SW480 (cell line): ENCODE data around the gene RAB28.
"Not testable (repeated sequence)": the region's sequence is repeated elsewhere in the genome, so short reads cannot be mapped to it uniquely, and the experiment has no call there.

ENCODE experiments used
- DNase-seq: peaks from one replicate; pipeline ENCODE4 v3.0.0-alpha.2; 2016; ENCODE audit warnings: low spot score

Gene RAB28

GRCh38 chr4:13449590-13449989 is 34.5 kb downstream of the RAB28 start:
- DNase-seq = no peak

DNA sequence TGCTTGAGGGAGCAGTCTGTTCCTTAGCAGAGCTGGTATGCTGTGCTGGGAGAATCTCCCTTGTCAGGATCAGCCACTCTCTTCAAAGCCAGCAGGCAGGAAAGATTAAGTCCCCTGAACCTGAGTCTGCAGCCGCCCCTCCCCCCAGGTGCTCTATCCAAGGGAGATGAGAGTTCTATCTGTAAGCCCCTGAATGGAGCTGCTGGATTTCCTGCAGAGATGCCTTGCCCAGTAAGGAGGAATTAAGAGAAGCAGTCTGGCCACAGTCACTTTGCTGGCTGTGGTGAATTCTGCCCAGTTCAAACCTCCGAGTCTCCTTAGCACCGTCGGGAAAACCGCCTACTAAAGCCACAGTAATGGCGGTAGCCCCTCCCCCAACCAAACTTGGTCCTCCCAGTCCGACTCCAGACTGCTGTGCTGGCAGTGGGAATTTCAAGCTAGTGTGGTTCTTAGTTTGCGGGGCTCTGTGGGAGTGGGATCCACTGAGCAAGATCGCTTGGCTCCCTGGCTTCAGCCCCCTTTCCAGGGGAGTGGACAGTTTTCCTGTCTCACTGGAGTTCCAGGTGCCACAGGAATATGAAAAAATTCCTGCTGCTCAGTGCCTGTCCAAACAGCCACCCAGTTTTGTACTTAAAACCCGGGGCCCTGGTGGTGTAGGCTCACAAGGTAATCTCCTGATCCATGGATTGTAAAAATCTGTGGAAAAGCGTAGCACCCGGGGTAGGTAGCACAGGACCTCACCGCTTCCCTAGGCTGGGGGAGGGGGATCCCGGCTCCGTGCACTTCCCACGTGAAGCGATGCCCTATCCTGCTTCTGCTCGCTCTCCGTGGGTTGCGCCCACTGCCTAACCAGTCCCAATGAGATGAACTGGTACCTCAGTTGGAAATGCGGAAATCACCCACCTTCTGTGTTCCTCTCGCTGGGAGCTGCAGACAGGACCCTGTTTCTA is 38.0 kb downstream of the RAB28 start:
- no peak for DNase-seq

- DNase-seq = no peak
Measured at GRCh38 chr4:13441506-13441905, 42.6 kb downstream of the RAB28 start.

DNA sequence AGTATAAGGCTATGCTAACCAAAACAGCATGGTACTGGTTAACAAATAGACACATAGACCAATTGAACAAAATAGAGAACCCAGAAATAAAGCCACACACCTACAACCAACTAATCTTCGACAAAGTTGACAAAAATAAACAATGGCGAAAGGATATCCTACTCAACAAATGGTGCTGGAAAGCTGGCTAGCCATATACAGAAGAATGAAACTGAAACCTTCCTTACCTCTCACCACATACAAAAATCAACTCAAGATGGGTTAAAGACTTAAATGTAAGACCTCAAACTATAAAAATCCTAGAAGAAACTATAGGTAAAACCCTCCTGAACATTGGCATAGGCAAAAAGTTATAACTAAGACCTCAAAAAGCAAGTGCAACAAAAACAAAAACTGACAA is 47.2 kb downstream of the RAB28 start:
- DNase-seq = no peak

- no peak for DNase-seq
Measured at GRCh38 chr4:13432453-13432852, 51.7 kb downstream of the RAB28 start.

DNA sequence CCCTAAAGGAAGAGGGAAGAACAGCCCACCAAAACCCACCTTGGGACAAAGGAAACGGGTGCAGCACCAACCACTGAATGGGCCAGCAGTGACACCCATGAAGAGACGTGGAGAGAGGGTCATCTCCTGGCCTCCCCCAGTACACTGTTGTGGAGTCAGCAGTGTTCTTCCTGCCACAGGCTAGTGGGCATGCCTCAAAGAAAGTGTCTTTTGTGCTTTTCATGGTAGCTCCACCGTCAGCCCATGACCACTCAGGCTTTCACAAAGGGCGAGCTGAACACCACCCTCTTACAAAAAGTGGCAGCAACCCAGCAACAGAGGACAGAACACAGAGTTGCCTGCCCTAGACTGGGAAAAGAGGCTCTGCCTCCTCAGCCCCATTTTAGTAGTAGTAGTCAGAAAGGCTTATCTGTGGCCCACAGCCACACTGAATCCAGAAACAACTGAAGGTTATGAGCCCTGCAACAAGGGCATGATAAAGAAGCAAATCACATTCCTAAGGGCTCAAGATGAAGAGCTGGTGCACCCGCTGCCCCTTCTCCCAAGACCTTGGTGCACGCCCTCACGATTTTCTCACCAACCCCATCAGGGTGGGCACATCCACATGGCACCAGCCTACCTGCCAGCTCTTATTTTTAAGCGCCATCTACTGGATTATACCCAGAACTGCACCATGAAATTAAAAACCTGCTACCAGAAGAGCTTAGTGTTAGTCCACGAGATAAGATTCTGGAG is 53.1 kb downstream of the RAB28 start:
- no peak for DNase-seq

DNA sequence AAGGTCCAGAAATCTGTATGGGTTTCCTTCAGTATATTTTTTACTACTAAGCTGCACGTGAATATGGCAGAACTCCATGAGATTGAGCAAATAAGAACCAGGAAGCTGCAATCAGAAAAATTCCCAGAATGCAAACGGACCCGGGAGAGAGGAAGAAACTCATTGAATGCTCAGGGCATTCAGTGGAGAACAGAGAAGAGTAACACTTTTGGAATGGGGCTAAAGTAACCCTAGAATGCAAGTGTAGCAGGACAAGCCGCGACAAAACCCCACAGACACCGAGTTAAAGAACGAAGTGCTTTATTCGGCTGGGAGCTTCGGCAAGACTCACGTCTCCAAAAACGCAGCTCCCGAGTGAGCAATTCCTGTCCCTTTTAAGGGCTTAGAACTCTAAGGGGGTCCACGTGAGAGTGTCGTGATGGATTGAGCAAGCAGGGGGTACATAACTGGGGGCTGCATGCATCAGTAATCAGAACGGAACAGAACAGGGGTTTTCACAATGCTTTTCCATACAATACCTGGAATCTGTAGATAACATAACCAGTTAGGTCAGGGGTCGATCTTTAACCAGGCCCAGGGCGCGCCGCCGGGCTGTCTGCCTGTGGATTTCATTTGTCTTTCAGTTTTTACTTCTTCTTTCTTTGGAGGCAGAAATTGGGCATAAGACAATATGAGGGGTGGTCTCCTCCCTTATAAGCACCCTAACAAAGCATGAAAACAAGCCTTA is 56.4 kb downstream of the RAB28 start:
- DNase-seq = no peak

DNA sequence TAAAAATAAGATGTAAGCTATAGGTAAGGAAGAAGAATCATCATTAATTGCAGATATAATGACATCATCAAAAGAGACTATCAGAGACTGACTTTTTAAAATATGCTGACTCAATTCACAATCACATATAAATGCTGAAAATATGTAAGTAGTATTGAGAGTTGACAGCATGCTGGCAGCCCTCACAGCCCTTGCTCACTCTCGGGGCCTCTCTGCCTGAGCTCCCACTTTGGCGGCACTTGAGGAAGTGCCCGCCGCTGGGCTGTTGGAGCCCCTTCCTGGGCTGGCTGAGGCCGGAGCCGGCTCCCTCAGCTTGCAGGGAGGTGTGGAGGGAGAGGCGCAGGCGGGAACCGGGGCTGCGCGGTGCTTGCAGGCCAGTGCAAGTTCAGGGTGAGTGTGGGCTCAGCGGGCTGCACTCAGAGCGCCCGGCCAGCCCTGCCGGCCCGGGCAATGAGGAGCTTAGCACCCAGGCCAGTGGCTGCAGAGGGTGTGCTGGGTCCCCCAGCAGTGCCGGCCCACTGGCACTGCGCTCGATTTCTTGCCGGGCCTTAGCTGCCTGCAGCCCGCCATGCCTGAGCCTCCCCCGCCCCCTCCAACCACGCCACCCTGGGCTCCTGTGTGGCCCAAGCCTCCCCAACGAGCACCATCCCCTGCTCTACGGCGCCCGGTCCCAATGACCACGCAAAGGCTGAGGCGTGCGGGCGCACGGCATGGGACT is 68.9 kb downstream of the RAB28 start:
- DNase-seq = no peak

DNA sequence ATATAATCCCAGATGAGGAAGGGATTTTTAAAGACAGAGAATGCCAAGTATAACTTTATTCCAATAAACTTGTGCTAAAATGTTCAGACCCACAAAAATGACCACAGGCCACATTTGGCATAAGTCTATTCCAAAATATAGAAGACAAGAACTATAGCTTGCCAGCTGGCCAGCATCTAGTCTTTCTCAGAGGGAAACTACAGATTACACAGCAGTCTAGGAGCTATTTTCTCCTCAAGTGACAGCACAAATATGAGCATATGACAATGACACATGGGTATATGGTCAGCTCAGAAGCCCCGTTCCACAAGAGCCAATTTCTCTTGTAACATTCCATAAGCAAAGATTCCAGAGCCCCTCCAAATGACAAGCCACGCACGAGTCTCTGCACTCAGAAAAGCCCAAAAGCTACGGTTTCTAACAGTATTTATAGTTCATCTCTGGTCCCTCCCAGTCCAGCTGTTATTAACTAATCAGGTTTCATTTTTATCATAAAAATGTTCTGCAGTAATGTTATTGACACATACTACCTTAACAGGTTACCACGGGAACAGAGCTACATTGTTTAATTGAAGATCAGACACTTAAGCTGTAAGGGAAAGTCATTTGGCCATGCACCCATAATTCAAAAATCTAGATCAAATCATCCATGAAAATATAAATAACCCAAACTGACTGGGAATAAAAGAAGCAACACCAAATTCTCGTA is 70.3 kb downstream of the RAB28 start:
- DNase-seq = no peak

DNA sequence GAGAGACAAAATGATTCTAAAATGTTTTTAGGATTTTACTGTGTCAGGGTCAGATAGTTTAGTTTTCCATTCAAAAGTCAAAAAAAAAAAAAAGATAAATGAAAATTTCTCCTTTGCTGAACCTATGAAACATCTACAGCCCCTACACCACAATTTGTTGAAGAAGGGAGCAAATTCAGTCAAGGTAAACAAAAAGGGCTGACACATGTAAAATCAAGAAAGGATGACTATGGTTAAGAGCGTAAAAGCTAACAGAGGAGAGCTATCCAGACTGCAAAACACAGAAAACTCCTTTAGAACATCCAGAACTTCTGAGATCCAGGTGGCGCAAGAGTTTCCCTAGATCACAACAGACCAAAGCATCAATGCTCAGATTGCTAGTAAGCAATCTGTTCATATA is 72.2 kb downstream of the RAB28 start:
- DNase-seq = no peak

- no peak for DNase-seq
Measured at GRCh38 chr4:13409324-13409723, 74.8 kb downstream of the RAB28 start.

GRCh38 chr4:13406156-13406555 is 78.0 kb downstream of the RAB28 start:
- not testable (repeated sequence) for DNase-seq

DNA sequence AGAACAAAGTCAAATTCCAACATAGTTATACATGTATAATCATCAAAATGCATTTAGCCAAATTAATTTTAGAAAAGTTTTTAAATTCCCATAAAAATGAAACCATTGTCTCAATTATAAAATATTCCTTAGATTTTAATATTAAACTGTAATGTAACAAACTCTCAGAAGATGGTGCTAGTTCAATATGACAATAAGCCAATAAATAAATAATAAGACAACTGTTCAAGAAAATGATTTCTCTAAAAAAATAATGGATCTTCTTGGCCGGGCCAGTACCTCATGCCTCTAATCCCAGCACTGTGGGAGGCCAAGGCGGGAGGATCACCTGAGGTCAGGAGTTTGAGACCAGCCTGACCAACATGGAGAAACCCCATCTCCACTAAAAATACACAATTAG is 80.3 kb downstream of the RAB28 start:
- DNase-seq = no peak

DNA sequence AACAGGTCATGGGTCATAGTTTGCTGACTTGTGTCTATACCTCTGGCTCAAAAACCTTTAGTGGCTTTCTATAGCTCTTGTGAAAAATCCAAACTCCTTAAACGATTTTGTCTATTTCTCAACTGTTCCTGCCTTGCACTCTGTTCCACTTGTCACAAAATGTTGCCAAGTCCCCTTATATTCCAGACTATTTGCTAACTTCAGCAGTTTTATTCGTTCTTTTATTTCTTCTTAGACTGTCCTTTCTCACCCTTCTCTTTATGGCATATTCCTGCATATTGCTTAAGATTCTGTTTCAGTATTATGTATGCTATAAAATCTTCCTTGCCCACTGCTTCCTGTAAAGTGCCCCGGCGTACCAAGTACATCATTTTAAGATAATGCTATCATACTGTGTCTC is 80.8 kb downstream of the RAB28 start:
- DNase-seq = no peak

DNA sequence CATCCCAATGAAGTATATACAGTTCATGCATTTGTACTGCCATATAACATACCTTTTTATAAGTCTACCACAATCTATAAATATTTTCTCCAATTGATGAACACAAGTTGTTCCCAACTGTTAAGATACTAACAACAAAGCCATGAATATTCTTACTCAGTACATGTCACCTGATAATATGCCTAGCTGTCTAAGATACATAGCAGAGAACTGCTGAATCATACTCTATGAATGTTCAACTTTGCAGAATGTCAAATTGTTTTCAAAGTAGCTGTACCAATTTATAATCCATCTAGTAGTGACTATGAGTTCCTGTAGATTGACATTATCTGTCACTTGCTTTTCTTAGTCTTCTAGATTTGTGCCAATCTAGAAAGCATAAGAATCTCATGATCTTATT is 84.9 kb downstream of the RAB28 start:
- DNase-seq = no peak

DNA sequence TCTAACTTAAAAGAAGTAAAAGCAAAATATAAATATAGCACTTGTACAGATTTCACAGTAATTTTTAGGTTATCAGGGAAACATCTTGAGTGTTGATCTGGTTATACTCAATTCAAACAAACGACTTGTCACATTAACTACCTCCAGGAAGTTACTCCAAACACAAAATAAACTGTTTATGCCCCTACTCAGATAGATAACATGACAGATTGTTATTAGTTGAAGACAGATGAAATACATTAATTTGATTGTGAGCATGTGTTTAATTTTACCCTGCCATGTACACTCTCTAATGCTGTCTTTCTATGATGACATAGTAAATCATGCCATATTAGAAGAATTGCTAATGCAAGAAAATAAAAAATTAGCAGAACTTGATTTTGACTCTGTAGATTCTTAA is 88.0 kb downstream of the RAB28 start:
- DNase-seq = no peak

- not testable (repeated sequence) for DNase-seq
Measured at GRCh38 chr4:13389901-13390300, 94.2 kb downstream of the RAB28 start.

DNA sequence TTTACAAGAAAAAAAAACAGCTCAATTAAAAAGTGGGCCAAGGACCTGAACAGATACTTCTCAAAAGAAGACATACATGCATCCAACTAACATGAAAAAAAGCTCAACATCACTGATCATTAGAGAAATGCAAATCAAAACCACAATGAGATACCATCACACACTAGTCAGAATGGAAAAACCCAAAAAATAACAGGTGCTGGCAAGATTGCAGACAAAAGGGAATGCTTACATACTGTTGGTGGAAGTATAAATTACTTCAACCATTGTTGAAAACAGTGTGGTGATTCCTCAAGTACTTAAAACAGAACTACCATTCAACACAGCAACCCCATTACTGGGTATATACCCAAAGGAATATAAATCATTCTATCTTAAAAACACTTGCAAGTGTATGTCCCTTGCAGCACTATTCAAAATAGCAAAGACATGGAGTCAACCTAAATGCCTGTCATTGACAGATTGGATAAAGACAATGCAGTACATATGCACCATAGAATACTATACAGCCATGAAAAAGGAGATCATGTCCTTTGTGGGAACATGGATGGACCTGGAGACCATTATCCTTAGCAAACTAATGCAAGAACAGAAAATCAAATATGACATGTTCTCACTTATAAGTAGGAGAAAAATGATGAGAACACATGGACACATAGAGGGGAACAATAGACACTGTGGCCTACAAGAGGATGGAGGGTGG is 97.6 kb downstream of the RAB28 start:
- no peak for DNase-seq

DNA sequence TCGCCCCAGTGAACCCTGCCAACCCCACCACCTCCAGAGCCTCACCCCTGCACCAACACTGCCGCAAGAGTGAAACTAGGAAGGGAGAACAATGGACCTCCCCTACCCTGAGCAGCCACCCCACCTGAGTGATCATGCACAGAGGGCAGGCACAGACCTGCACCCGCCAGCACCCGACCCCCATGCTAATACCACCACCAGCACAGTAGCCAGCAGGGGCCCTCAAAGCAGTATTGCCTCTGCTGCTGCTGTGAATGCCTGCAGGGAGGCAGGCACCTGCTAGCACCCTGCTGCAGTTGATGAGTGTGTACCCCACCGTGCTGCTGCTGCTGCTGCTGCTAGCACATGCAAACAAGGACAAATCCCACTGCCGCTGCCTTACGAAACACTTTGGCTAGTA is 100.1 kb downstream of the RAB28 start:
- DNase-seq = no peak

- DNase-seq = no peak
Measured at GRCh38 chr4:13378973-13379759, 105.0 kb downstream of the RAB28 start.
